T-cell (primary cell): ENCODE measurements around the gene GRPEL1. TPM values are rescaled to one million over a fixed set of nuclear protein-coding genes. Genes with fewer than 3 reads are reported as not detected.

ENCODE experiments used
- ATAC-seq, 4 experiments: fragments of 200-7000 bp in 3 of 4; fragments of 150-1000 bp in 1 of 4; cut with Tn5 transposase; replicated peaks in 1 of 4; 1 replicate in 3 of 4; 2 replicates in 1 of 4; pipeline ENCODE4 v1.10.0; 2021; ENCODE audit warnings: moderate library complexity in 3 of 4, mild to moderate bottlenecking in 2 of 4, moderate number of reproducible peaks in 1 of 4
- CTCF ChIA-PET, 2 donors: fragments of 300-600 bp; sonication (Branson Sonifier 250); formaldehyde crosslinking; loops; one replicate each; lab custom pipeline; 2022; ENCODE audit warnings: antibody characterized with exemption in 2 of 2; lab: Charles Lee
- POLR2A ChIA-PET, 2 donors: fragments of 300-600 bp; sonication (Branson Sonifier 250); formaldehyde crosslinking; loops; one replicate each; lab custom pipeline; 2022; ENCODE audit warnings: antibody characterized with exemption in 2 of 2; lab: Charles Lee
- DNase-seq, 35 experiments: peaks; one replicate each; pipeline versions ENCODE4 v3.0.0 to v3.0.0-alpha.2; 2013 to 2023
- H3K27ac ChIP-seq: one replicate; pipeline ENCODE4 v1.5.1; 2013; ENCODE audit warnings: low read length
- H3K27me3 ChIP-seq, 2 experiments: replicated peaks in 1 of 2; 1 replicate in 1 of 2; 2 replicates in 1 of 2; pipeline versions ENCODE4 v1.6.1 to v1.7.0; 2013; ENCODE audit warnings: low read length in 1 of 2, mixed read lengths in 1 of 2; ENCODE audit not compliant: control insufficient read depth in 2 of 2, insufficient read depth in 2 of 2; ENCODE audit errors: extremely low read depth in 1 of 2
- H3K36me3 ChIP-seq, 2 donors: 1 replicate in 1 of 2; 2 replicates in 1 of 2; pipeline versions ENCODE4 v1.6.1 to v1.7.0; 2013; ENCODE audit warnings: low read length in 1 of 2; ENCODE audit not compliant: control insufficient read depth in 2 of 2, insufficient read depth in 1 of 2; ENCODE audit errors: extremely low read depth in 1 of 2
- H3K4me1 ChIP-seq, 2 experiments: 1 replicate in 1 of 2; 2 replicates in 1 of 2; pipeline versions ENCODE4 v1.6.1 to v1.7.0; 2013; ENCODE audit warnings: low read length in 2 of 2, mixed read lengths in 1 of 2; ENCODE audit not compliant: insufficient read depth in 2 of 2, control insufficient read depth in 1 of 2; ENCODE audit errors: extremely low read depth in 1 of 2
- H3K4me3 ChIP-seq, 2 donors: 1 replicate in 1 of 2; 2 replicates in 1 of 2; pipeline versions ENCODE4 v1.5.1 to v1.7.0; 2013; ENCODE audit warnings: mild to moderate bottlenecking in 2 of 2, low read length in 1 of 2, moderate library complexity in 1 of 2; ENCODE audit not compliant: control insufficient read depth in 1 of 2; ENCODE audit errors: extremely low read depth in 1 of 2
- H3K9me3 ChIP-seq: 2 replicates; pipeline ENCODE4 v1.7.0; 2013
- H3K27ac Mint-ChIP-seq, 2 donors: one replicate each; pipeline ENCODE4 v1.8.0; 2020 to 2021; ENCODE audit warnings: mild to moderate bottlenecking in 2 of 2, mixed read lengths in 2 of 2
- H3K27me3 Mint-ChIP-seq, 2 donors: one replicate each; pipeline ENCODE4 v1.8.0; 2021 to 2022; ENCODE audit warnings: mixed read lengths in 2 of 2
- H3K36me3 Mint-ChIP-seq: one replicate; pipeline ENCODE4 v1.8.0; 2021; ENCODE audit warnings: mixed read lengths
- H3K4me1 Mint-ChIP-seq, 3 donors: one replicate each; pipeline ENCODE4 v1.8.0; 2020 to 2022; ENCODE audit warnings: mixed read lengths in 3 of 3, mild to moderate bottlenecking in 1 of 3
- H3K4me3 Mint-ChIP-seq, 3 donors: one replicate each; pipeline ENCODE4 v1.8.0; 2020 to 2022; ENCODE audit warnings: mild to moderate bottlenecking in 3 of 3, mixed read lengths in 3 of 3, moderate library complexity in 3 of 3
- H3K9me3 Mint-ChIP-seq, 3 donors: one replicate each; pipeline ENCODE4 v1.8.0; 2020 to 2022; ENCODE audit warnings: mixed read lengths in 3 of 3
- WGBS: methylation state at CpG from one replicate; pipeline ENCODE4 v1.1.5; 2013; ENCODE audit warnings: missing lambda C conversion rate; ENCODE audit not compliant: insufficient coverage; 5-methylcytosine and 5-hydroxymethylcytosine counted together
- total RNA-seq, 35 experiments: library from RNA in 6 of 35; stranded (reverse) in 6 of 35; fragments of 120-200 nt in 1 of 35; gene quantifications; one replicate each; pipeline versions ENCODE4 v1.2.1 to v1.2.4 and lab custom pipeline; 2013 to 2026

Gene GRPEL1
- total RNA-seq, 5 donors from 2014 or later (not counting 1 experiment from before 2014, with no cell fraction given) = 29.9 to 54.6 (median 36.8) TPM

DNA sequence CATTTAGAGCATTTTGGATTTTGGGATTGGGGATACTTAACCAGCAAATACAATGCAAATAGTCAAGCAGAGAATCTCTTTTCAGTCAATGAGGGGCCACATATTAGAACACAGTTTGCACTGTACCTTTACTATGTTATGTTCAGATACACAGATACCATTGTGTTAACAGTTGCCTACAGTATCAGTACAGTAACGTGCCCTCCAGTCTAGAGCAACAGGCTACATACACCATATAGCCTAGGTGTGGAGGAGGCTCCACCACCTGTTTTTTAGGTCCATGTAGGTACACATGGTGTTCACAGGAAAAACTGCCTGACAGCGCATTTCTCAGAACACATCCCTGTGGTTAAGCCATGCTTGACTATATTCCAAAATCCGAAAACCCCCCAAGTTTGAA, 9.1 kb downstream of the GRPEL1 start:
- ATAC-seq (peak in 1 of 4 experiments; percentile 25), DNase-seq (no peak)
- Histone ChIP-seq H3K4me3 (no peak overlapping the region), H3K27ac (no peak overlapping the region), H3K36me3 (peaks cover 16 to 82% of the 10 kb centered on the region in 2 donors), H3K4me1 (peaks cover 0 to 7% of the 10 kb centered on the region in 2 experiments), H3K27me3 (no peaks in the 10 kb centered on the region), H3K9me3 (no peaks in the 10 kb centered on the region)
- H3K9me3 Mint-ChIP-seq = no peaks in the 10 kb centered on the region
- POLR2A ChIA-PET = no interaction called here
- CTCF ChIA-PET = no interaction called here
- peaks cover 11 to 13% (median 12%) of the 10 kb centered on the region in 3 donors for H3K4me1 Mint-ChIP-seq
- peaks cover 43% of the 10 kb centered on the region for H3K36me3 Mint-ChIP-seq
- no CpG with 5 or more reads among the region's 3 CpGs for WGBS
- peak overlapping the region in 1 of 2 donors; percentile 15 for H3K27ac Mint-ChIP-seq
- no peaks in the 10 kb centered on the region for H3K27me3 Mint-ChIP-seq
- H3K4me3 Mint-ChIP-seq = no peak overlapping the region

DNA sequence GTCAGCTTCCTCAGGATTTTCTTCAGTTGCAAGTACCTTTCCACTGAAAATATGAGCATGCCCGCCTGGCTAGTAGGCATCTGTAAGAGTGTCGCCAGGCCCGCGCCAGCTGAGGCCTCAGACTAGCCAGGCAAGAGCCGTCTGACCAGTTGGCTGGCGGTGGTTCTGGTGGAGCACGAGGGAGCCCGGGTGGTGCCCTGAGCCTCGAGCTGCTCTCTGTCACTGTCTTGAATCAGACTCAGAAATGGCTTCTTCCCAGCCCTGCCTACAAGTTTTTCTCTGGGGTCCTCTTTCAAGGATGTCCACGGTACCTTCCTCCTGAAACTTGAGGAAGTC, 11.9 kb downstream of the GRPEL1 start:
- H3K4me1 ChIP-seq = peaks cover 0 to 31% of the 10 kb centered on the region in 2 experiments
- peaks cover 28% of the 10 kb centered on the region for H3K36me3 Mint-ChIP-seq

DNA sequence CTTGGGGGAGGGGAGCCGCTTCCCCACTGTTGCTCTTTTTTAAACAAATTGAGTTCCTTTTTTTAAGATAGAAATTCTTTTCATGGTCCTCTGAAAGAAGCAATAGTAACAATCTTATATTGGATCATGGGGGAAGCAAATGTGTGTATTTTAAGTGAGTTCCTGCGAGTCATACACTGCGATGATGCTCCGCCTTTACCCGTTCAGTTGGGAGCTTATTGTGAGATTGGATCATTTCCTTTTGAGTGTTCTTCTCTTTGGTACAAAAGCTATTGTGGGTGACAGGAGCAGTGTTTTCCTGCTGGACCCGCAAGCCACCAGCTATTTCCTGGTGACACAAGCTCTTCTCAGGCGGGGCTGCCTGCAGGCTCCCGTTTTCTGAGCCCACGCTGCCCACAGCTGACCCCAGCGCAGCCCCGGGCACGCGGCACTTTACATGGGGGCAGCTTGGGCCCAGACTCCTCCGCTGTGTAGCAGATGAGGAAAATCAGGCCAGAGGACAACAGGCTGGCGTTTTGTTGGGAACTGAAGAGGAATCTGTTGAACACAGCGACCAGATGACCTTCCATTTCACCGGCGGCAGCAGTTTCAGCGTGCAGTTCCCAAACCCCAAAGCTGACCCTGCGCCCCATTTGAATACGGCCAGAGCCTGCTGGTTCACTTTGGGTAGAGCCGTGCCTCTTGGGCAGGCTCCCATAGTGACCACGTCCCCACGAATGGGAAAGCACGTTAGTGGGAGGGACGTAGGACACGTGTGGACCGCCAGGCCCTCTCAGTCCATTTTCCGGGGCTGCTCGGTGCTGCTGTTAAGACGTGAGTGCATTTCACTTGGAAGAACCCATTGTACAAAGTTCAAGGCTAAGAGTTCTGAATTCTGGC, 12.5 kb downstream of the GRPEL1 start:
- WGBS = 95% methylated on average over 31 of the region's 31 CpGs
- Histone ChIP-seq H3K9me3 (no peaks in the 10 kb centered on the region), H3K4me1 (peaks cover 0 to 36% of the 10 kb centered on the region in 2 experiments), H3K27ac (no peak overlapping the region), H3K36me3 (peaks cover 16 to 64% of the 10 kb centered on the region in 2 donors), H3K4me3 (no peak overlapping the region), H3K27me3 (no peaks in the 10 kb centered on the region)
- Mint-ChIP-seq H3K36me3 (peaks cover 26% of the 10 kb centered on the region), H3K27ac (no peak overlapping the region), H3K4me1 (peaks cover 22 to 30% (median 24%) of the 10 kb centered on the region in 3 donors), H3K9me3 (no peaks in the 10 kb centered on the region), H3K27me3 (no peaks in the 10 kb centered on the region), H3K4me3 (no peak overlapping the region)
- ChIA-PET CTCF (interaction anchor here in 1 of 2 donors (0.5 kb wide), 1 partner anchor 391 kb away, joined by 6 read pairs; no protein-coding TSS in a partner anchor), POLR2A (interaction anchor here in 1 of 2 donors (0.6 to 0.7 kb wide), 2 partner anchors 10 to 1278 kb away, joined by 3 to 4 read pairs; no protein-coding TSS in a partner anchor)
- no peak for DNase-seq
- no peak for ATAC-seq

More for the DNA sequence above, 11.9 kb downstream of the GRPEL1 start:
- ATAC-seq (no peak), DNase-seq (no peak)
- H3K9me3 Mint-ChIP-seq = no peaks in the 10 kb centered on the region
- no peak overlapping the region for H3K4me3 Mint-ChIP-seq
- no peak overlapping the region for H3K27ac Mint-ChIP-seq
- peaks cover 21 to 28% (median 22%) of the 10 kb centered on the region in 3 donors for H3K4me1 Mint-ChIP-seq
- ChIA-PET POLR2A (no interaction called here), CTCF (interaction anchor here in 1 of 2 donors (0.6 kb wide), 1 partner anchor 746 kb away, joined by 3 read pairs; no protein-coding TSS in a partner anchor)
- peaks cover 16 to 70% of the 10 kb centered on the region in 2 donors for H3K36me3 ChIP-seq
- no peaks in the 10 kb centered on the region for H3K27me3 Mint-ChIP-seq
- 94% methylated on average over 10 of the region's 10 CpGs for WGBS
- no peak overlapping the region for H3K4me3 ChIP-seq
- no peaks in the 10 kb centered on the region for H3K9me3 ChIP-seq
- no peaks in the 10 kb centered on the region for H3K27me3 ChIP-seq
- no peak overlapping the region for H3K27ac ChIP-seq

DNA sequence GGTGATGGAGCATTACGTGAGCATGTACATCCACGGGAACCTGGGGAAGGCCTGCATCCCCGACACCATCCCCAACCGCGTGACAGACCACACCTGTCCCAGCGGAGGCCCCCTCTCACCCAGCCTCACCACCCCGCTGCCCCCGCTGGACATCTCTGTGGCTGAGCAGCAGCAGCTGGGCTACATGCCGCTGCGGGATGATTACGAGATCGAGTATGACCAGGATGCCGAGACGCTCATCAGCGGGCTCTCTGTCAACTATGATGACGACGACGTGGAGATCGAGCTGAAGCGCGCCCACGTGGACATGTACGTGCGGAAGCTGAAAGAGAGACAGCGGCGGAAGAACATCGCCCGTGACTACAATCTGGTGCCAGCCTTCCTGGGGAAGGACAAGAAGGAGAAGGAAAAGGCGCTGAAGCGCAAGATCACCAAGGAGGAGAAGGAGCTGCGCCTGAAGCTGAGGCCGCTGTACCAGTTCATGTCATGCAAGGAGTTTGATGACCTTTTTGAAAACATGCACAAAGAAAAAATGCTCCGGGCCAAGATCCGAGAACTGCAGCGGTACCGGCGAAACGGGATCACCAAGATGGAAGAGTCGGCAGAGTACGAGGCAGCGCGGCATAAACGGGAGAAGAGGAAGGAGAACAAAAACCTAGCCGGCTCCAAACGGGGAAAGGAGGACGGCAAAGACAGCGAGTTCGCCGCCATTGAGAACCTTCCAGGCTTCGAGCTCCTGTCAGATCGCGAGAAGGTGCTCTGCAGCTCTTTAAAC, 13.6 kb downstream of the GRPEL1 start:
- Histone ChIP-seq H3K4me3 (no peak overlapping the region), H3K36me3 (peaks cover 16 to 61% of the 10 kb centered on the region in 2 donors), H3K27me3 (no peaks in the 10 kb centered on the region), H3K27ac (no peak overlapping the region), H3K9me3 (no peaks in the 10 kb centered on the region), H3K4me1 (peaks cover 0 to 46% of the 10 kb centered on the region in 2 experiments)
- 97% methylated on average over 52 of the region's 52 CpGs for WGBS
- Mint-ChIP-seq H3K27me3 (no peaks in the 10 kb centered on the region), H3K9me3 (no peaks in the 10 kb centered on the region), H3K27ac (peak overlapping the region in 1 of 2 donors; percentile 5), H3K4me1 (peaks cover 30 to 34% (median 34%) of the 10 kb centered on the region in 3 donors), H3K4me3 (no peak overlapping the region), H3K36me3 (peaks cover 23% of the 10 kb centered on the region)
- ATAC-seq = no peak
- POLR2A ChIA-PET = interaction anchor here in 1 of 2 donors (0.7 kb wide), 1 partner anchor 1279 kb away, joined by 3 read pairs; no protein-coding TSS in a partner anchor
- DNase-seq = no peak
- CTCF ChIA-PET = no interaction called here

DNA sequence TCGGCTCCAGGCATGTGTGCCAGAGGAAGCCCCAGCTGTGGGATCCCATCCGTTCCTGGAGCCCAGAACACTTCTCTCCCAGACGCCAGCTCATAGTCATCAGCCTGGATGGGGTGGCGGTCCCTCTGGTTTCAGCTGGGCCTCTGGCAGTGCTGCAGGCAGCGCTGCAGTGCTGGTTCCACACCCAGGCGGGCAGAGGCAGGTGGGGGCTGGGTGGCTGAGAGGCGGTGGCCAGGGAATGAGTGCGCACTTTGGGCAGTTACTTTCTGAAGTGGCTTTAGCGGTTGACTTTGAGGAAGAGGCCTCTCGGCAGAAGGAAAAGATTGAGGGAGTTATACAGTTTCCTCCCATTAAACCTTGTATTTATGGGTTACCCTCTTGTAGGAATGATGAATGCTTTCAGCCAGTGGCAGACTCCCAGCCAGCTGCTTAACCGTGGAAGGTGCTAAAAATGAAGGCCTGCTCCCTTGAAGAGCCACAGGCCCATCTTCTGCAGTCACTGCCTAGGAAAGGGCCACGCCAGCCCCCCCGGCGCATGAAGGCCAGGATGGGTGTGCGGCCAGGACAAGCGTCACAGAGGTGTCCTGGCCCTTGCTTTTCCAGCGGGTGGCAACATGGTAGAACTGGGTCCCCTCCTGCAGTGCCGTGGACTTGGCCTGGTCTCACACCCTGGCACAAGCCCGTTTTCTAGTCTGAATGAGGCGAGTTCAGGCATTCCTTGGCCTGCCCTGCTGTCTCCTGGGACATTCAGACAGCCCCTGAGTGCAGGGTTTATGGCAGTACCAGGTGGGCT, 14.7 kb downstream of the GRPEL1 start:
- DNase-seq (peak in 7 of 35 experiments; percentile 10 to 50 (median 19)), ATAC-seq (peak in 2 of 4 experiments; percentile 35 to 39)
- Histone ChIP-seq H3K27ac (no peak overlapping the region), H3K36me3 (peaks cover 16 to 61% of the 10 kb centered on the region in 2 donors), H3K9me3 (no peaks in the 10 kb centered on the region), H3K4me1 (peaks cover 0 to 49% of the 10 kb centered on the region in 2 experiments), H3K4me3 (no peak overlapping the region), H3K27me3 (no peaks in the 10 kb centered on the region)
- POLR2A ChIA-PET = no interaction called here
- peaks cover 24% of the 10 kb centered on the region for H3K36me3 Mint-ChIP-seq
- H3K4me3 Mint-ChIP-seq = peak overlapping the region in 1 of 3 donors; percentile 27
- H3K27ac Mint-ChIP-seq = peak overlapping the region; percentile 57 to 61
- 92% methylated on average over 12 of the region's 20 CpGs for WGBS
- CTCF ChIA-PET = no interaction called here
- H3K27me3 Mint-ChIP-seq = no peaks in the 10 kb centered on the region
- peaks cover 37 to 43% (median 38%) of the 10 kb centered on the region in 3 donors for H3K4me1 Mint-ChIP-seq
- no peaks in the 10 kb centered on the region for H3K9me3 Mint-ChIP-seq
